Measurements from ENCODE around the gene ZNF497. TPM values are rescaled to one million over a fixed set of nuclear protein-coding genes. Genes with fewer than 3 reads are reported as not detected.
A peak's percentile ranks its signal among the peaks of the same experiment; 100 is the strongest.

ZNF497 gene
- total and polyA plus RNA-seq, 2 of the 13 experiments (the other 11 are each of a cell fraction or from before 2014, with no cell fraction given) = 1.5 to 1.9 TPM

DNA sequence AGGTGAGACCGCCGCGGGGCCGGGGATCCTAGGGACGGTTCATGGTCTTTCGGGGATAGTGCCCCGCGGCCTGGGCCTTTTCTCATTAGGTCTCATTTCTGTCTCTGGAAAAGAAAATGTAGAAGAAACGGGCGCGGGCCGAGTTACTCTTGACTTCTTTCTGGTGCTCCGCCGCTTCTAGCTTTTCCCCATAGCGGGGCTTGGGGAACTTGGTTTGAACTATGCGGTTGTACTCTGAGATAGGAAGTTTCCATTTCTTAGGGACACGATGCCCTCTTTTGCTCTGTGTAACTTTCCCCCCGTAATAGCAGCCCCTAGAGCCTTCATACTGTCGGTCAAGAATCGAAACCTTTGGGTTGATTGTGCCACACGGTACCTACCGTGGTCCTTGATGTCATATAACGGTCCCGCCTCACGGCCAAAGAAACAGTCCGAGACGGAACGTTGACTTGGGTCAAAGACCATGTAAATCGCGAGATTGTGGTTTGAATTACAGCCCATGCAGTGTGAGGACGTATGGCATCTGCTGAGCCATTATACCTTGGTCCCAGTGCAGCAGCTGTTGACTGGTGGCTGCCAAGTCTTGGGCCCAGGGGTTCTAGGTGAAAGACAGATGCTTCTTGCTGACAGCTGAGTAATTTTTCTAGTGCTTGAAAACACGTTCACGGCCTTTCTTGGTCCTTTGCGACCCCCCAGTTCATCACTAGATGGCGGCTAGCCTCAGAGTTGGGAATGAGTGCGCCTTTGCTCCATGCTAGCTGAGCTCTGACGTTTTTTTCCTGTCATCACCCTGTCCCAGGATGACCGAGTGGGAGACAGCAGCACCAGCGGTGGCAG lies 25.0 kb upstream of the ZNF497 start (continued):
- peak; percentile 77 for TF ChIP-seq NR2C2 (CRISPR knock-in tag; IDR thresholded peaks at IDR 0.05; ENCODE audit: borderline replicate concordance)
- 0 out of 2 replicates have a peak, but pooled peaks have one; percentile 1 for TF ChIP-seq ZNF317 (CRISPR knock-in tag; IDR thresholded peaks at IDR 0.05)
- no peak for TF ChIP-seq NFE2L2 (IDR thresholded peaks at IDR 0.05; ENCODE audit: low read length)
- TF ChIP-seq GATAD2A (CRISPR knock-in tag; IDR thresholded peaks at IDR 0.05) = no peak
- peak; percentile 56; the same call in 1 of the 2 replicates for TF ChIP-seq ZNF354B (CRISPR knock-in tag; IDR thresholded peaks at IDR 0.05)
- TF ChIP-seq, protein P1, sequence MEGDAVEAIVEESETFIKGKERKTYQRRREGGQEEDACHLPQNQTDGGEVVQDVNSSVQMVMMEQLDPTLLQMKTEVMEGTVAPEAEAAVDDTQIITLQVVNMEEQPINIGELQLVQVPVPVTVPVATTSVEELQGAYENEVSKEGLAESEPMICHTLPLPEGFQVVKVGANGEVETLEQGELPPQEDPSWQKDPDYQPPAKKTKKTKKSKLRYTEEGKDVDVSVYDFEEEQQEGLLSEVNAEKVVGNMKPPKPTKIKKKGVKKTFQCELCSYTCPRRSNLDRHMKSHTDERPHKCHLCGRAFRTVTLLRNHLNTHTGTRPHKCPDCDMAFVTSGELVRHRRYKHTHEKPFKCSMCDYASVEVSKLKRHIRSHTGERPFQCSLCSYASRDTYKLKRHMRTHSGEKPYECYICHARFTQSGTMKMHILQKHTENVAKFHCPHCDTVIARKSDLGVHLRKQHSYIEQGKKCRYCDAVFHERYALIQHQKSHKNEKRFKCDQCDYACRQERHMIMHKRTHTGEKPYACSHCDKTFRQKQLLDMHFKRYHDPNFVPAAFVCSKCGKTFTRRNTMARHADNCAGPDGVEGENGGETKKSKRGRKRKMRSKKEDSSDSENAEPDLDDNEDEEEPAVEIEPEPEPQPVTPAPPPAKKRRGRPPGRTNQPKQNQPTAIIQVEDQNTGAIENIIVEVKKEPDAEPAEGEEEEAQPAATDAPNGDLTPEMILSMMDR (CRISPR knock-in tag; IDR thresholded peaks at IDR 0.05) = peak; percentile 52
- peak; percentile 3 for TF ChIP-seq TAF15 (IDR thresholded peaks at IDR 0.05; ENCODE audit: low read depth, low read length, poor library complexity, severe bottlenecking)
- no peak for TF ChIP-seq SOX13 (IDR thresholded peaks at IDR 0.05)
- TF ChIP-seq SOX13 (CRISPR knock-in tag; conservative IDR thresholded peaks at IDR 0.05 in 1 of 2, IDR thresholded peaks at IDR 0.05 in 1 of 2) = no peak
- TF ChIP-seq, protein P2, sequence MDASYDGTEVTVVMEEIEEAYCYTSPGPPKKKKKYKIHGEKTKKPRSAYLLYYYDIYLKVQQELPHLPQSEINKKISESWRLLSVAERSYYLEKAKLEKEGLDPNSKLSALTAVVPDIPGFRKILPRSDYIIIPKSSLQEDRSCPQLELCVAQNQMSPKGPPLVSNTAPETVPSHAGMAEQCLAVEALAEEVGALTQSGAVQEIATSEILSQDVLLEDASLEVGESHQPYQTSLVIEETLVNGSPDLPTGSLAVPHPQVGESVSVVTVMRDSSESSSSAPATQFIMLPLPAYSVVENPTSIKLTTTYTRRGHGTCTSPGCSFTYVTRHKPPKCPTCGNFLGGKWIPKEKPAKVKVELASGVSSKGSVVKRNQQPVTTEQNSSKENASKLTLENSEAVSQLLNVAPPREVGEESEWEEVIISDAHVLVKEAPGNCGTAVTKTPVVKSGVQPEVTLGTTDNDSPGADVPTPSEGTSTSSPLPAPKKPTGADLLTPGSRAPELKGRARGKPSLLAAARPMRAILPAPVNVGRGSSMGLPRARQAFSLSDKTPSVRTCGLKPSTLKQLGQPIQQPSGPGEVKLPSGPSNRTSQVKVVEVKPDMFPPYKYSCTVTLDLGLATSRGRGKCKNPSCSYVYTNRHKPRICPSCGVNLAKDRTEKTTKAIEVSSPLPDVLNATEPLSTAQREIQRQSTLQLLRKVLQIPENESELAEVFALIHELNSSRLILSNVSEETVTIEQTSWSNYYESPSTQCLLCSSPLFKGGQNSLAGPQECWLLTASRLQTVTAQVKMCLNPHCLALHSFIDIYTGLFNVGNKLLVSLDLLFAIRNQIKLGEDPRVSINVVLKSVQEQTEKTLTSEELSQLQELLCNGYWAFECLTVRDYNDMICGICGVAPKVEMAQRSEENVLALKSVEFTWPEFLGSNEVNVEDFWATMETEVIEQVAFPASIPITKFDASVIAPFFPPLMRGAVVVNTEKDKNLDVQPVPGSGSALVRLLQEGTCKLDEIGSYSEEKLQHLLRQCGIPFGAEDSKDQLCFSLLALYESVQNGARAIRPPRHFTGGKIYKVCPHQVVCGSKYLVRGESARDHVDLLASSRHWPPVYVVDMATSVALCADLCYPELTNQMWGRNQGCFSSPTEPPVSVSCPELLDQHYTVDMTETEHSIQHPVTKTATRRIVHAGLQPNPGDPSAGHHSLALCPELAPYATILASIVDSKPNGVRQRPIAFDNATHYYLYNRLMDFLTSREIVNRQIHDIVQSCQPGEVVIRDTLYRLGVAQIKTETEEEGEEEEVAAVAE (CRISPR knock-in tag; IDR thresholded peaks at IDR 0.05; ENCODE audit: borderline replicate concordance) = peak; percentile 17; the same call in 1 of the 2 replicates
- TF ChIP-seq ELF1 (CRISPR knock-in tag; IDR thresholded peaks at IDR 0.05) = 0 out of 2 replicates have a peak, but pooled peaks have one; percentile 11
- 0 out of 2 replicates have a peak, but pooled peaks have one; percentile 30 for TF ChIP-seq ZNF333 (CRISPR knock-in tag; IDR thresholded peaks at IDR 0.05; ENCODE audit: borderline replicate concordance)
- peak; percentile 73; the same call in 1 of the 2 replicates for TF ChIP-seq ZSCAN12 (CRISPR knock-in tag; IDR thresholded peaks at IDR 0.05)
- peak; percentile 44 for TF ChIP-seq STAG1 (CRISPR knock-in tag; IDR thresholded peaks at IDR 0.05)
- TF ChIP-seq MLLT10 (CRISPR knock-in tag; IDR thresholded peaks at IDR 0.05) = 0 out of 2 replicates have a peak, but pooled peaks have one; percentile 49
- no peak for TF ChIP-seq RAD51 (IDR thresholded peaks at IDR 0.05; ENCODE audit: borderline replicate concordance)
- TF ChIP-seq ZNF546 (CRISPR knock-in tag; conservative IDR thresholded peaks at IDR 0.05) = no peak
- 0 out of 2 replicates have a peak, but pooled peaks have one; percentile 6 for TF ChIP-seq ZNF878 (CRISPR knock-in tag; IDR thresholded peaks at IDR 0.05)
- 0 out of 2 replicates have a peak, but pooled peaks have one; percentile 4 for TF ChIP-seq CREB1 (IDR thresholded peaks at IDR 0.05)
- peak; percentile 26; the same call in 1 of the 2 replicates for TF ChIP-seq CREB1 (CRISPR knock-in tag; IDR thresholded peaks at IDR 0.05)
- TF ChIP-seq ASH2L (IDR thresholded peaks at IDR 0.05; ENCODE audit: insufficient read length, low read depth, low read length) = peak; percentile 9
- peak; percentile 76; the same call in 1 of the 2 replicates for TF ChIP-seq KDM5A (IDR thresholded peaks at IDR 0.05; ENCODE audit: borderline replicate concordance, low read length)
- peak; percentile 24; the same call in 1 of the 2 replicates for TF ChIP-seq PITX1 (CRISPR knock-in tag; IDR thresholded peaks at IDR 0.05)
- TF ChIP-seq MEIS2 (CRISPR knock-in tag; IDR thresholded peaks at IDR 0.05) = 0 out of 2 replicates have a peak, but pooled peaks have one; percentile 11
- 0 out of 2 replicates have a peak, but pooled peaks have one; percentile 5 for TF ChIP-seq REPIN1 (CRISPR knock-in tag; IDR thresholded peaks at IDR 0.05; ENCODE audit: borderline replicate concordance, low read depth)
